ENCODE measurements around the gene BROX.

DNA sequence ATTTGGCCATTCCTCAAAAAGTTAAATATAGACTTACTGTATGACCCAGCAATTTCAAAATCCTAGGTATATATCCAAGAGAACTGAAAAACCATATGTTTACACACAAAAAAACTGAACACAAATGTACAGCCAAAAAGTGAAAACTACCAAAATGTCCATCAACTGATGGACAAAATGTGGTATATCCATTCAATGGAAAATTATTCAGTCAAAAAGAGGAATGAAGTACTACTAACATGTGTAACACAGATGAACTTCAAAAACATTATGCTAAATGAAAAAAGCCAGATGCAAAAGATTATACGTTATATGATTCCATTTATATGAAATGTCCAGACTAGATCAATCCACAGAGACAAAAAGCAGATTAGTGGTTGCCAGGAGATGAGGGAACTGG is 8.1 kb upstream of the BROX start:
- no peak for TF ChIP-seq POLR2A (IDR thresholded peaks at IDR 0.05; ENCODE audit: low read depth, low read length)
- no peak for TF ChIP-seq POLR2AphosphoS5 (IDR thresholded peaks at IDR 0.05; ENCODE audit: insufficient read depth, low read depth, low read length)
- TF ChIP-seq CTCF (IDR thresholded peaks at IDR 0.05; ENCODE audit: extremely low read depth in 1 of 2, insufficient read depth in 1 of 2, low read depth in 1 of 2, low read length in 2 of 2), result no peak
- TF ChIP-seq JUN (IDR thresholded peaks at IDR 0.05; ENCODE audit: borderline replicate concordance, insufficient read depth, insufficient read length, low read depth), result no peak
- no peak for TF ChIP-seq EZH2 (IDR thresholded peaks at IDR 0.05; ENCODE audit: borderline replicate concordance, low read depth, low read length, severe bottlenecking)
- no peak for TF ChIP-seq MAX (IDR thresholded peaks at IDR 0.05; ENCODE audit: insufficient read depth, insufficient read length)

All from endothelial cell of umbilical vein (primary cell).